Measurements from ENCODE around the gene TUBB4A.

- TF ChIP-seq CTCF (IDR thresholded peaks at IDR 0.05) (no peak), POLR2A (IDR thresholded peaks at IDR 0.05) (no peak)
These were observed 49.9 kb downstream of the TUBB4A start for GRCh38 chr19:6452223-6452614.
